TTC549 (cell line): ENCODE data around the gene TLE2.
"Not testable (repeated sequence)": the region's sequence is repeated elsewhere in the genome, so short reads cannot be mapped to it uniquely, and the experiment has no call there.

Experiments used
- FAIRE-seq: peaks from 2 replicates; lab custom pipeline; 2012; peaks lifted over from hg19 to GRCh38; lab: Jason Lieb, UNC

TLE2 gene

GRCh38 chr19:3055741-3056416 lies 26.8 kb upstream of the TLE2 start:
- FAIRE-seq, result no peak

GRCh38 chr19:3054972-3055740 lies 26.1 kb upstream of the TLE2 start:
- FAIRE-seq, result no peak

- no peak for FAIRE-seq
Measured at GRCh38 chr19:3054265-3054971, 25.3 kb upstream of the TLE2 start.

GRCh38 chr19:3053780-3054179 lies 24.7 kb upstream of the TLE2 start:
- FAIRE-seq, result no peak

- no peak for FAIRE-seq
Measured at GRCh38 chr19:3053218-3053621, 24.1 kb upstream of the TLE2 start.

- FAIRE-seq, result not testable (repeated sequence)
Measured at GRCh38 chr19:3050016-3050415, 20.9 kb upstream of the TLE2 start.

GRCh38 chr19:3049089-3049488 lies 20.0 kb upstream of the TLE2 start:
- FAIRE-seq, result no peak

- FAIRE-seq, result no peak
Measured at GRCh38 chr19:3048190-3048533, 19.1 kb upstream of the TLE2 start.

GRCh38 chr19:3047496-3048189 lies 18.6 kb upstream of the TLE2 start:
- no peak for FAIRE-seq

GRCh38 chr19:3046698-3047495 lies 17.8 kb upstream of the TLE2 start:
- FAIRE-seq, result no peak

GRCh38 chr19:3045885-3046697 lies 17.0 kb upstream of the TLE2 start:
- no peak for FAIRE-seq

- FAIRE-seq, result no peak
Measured at GRCh38 chr19:3045191-3045590, 16.1 kb upstream of the TLE2 start.

GRCh38 chr19:3042621-3043267 lies 13.7 kb upstream of the TLE2 start:
- FAIRE-seq, result no peak

- FAIRE-seq, result no peak
Measured at GRCh38 chr19:3041761-3042620, 12.9 kb upstream of the TLE2 start.

- FAIRE-seq, result no peak
Measured at GRCh38 chr19:3041327-3041726, 12.2 kb upstream of the TLE2 start.

- no peak for FAIRE-seq
Measured at GRCh38 chr19:3039641-3040077, 10.6 kb upstream of the TLE2 start.

GRCh38 chr19:3039125-3039524 lies 10.0 kb upstream of the TLE2 start:
- FAIRE-seq, result no peak

- FAIRE-seq, result no peak
Measured at GRCh38 chr19:3038214-3038613, 9.1 kb upstream of the TLE2 start.

GRCh38 chr19:3036977-3037544 lies 8.0 kb upstream of the TLE2 start:
- not testable (repeated sequence) for FAIRE-seq
